Measurements from ENCODE around the gene MFAP2. TPM values are rescaled to one million over a fixed set of nuclear protein-coding genes. Genes with fewer than 3 reads are reported as not detected.

Gene MFAP2
- total and polyA plus RNA-seq, 2 of the 8 experiments (the other 6 are each of a cell fraction or from before 2014, with no cell fraction given), result 172 to 326 TPM

DNA sequence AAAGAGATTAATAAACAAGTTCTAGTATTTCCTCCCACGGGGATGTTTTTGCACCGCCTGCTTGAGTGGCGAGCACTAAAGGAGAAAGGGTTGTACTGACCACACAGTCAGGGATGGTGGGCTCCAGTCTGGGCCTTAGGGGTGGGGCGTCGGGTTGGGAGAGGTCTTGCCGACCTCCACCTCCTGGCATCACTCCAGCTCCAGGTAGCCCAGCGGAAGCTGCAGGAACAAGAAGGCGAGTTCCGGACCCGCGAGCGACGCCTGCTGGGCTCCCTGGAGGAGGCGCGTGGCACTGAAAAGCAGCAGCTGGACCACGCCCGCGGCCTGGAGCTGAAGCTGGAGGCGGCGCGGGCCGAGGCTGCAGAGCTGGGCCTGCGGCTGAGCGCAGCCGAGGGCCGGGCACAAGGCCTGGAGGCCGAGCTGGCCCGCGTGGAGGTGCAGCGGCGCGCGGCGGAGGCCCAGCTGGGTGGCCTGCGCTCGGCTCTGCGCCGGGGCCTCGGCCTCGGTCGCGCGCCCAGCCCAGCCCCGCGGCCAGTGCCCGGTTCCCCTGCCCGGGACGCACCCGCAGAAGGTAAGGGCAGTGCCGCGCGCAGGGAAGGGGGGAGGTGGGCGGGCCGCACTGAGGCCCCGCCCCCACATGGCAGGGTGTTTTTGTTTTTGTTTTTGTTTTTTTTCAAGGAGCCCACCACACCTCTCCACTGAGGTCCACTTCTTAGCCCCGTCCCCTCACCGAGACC lies 19.7 kb downstream of the MFAP2 start:
- H3K27me3 ChIP-seq (replicated peaks in 1 of 4; ENCODE audit: control insufficient read depth in 3 of 4, extremely low read depth in 1 of 4, insufficient read depth in 3 of 4, low read length in 3 of 4), result no peaks in the 10 kb centered on the region
- H2AFZ ChIP-seq (ENCODE audit: low read length), result no peak overlapping the region
- no peak overlapping the region for H3K4ac ChIP-seq (replicated peaks; ENCODE audit: insufficient read length, low read depth, low read length)
- H4K20me1 ChIP-seq (replicated peaks in 1 of 2; ENCODE audit: control insufficient read depth in 1 of 2, insufficient read depth in 2 of 2, low read length in 2 of 2), result peaks cover 0 to 5% of the 10 kb centered on the region in 2 experiments
- H2BK120ac ChIP-seq (replicated peaks; ENCODE audit: low read depth, low read length), result no peak overlapping the region
- 0 out of 2 replicates have a peak overlapping the region, but pooled peaks have one; percentile 62 for H4K8ac ChIP-seq (ENCODE audit: extremely low read depth, insufficient read depth, low read length)
- H3K4me2 ChIP-seq (ENCODE audit: insufficient read depth in 1 of 2, low read depth in 2 of 2, low read length in 2 of 2), result peak overlapping the region in 1 of 2 experiments; percentile 60; a peak in 2 of 4 replicates
- WGBS, 2 experiments (ENCODE audit: extremely low coverage in 1 of 2, insufficient coverage in 1 of 2, insufficient read length in 1 of 2, insufficient replicate concordance in 2 of 2, low coverage in 1 of 2, low lambda C conversion rate in 2 of 2, missing lambda C conversion rate in 1 of 2), result 8% methylated on average over 49 of the region's 57 CpGs; no CpG with 5 or more reads in 1 of the 2 experiments
- no peak overlapping the region for H2AK5ac ChIP-seq (ENCODE audit: low read depth, low read length)
- H3K23ac ChIP-seq (ENCODE audit: insufficient read length), result no peak overlapping the region
- POLR2A ChIA-PET (ENCODE audit: partially characterized antibody), result interaction anchor here (0.6 to 2.1 kb wide), 9 partner anchors 10 to 56 kb away, joined by 3 to 8 read pairs (median 3); partner anchors contain the start of gene MFAP2
- no peaks in the 10 kb centered on the region for H3K4me1 ChIP-seq (replicated peaks in 1 of 4; ENCODE audit: control insufficient read depth in 3 of 4, insufficient read depth in 4 of 4, low read length in 3 of 4)
- H2BK15ac ChIP-seq (ENCODE audit: low read length), result no peak overlapping the region
- DNase-seq (ENCODE audit: low read depth in 1 of 2, low spot score in 2 of 2) (peak; percentile 84 to 97), FAIRE-seq (peak; percentile 72)
- no peaks in the 10 kb centered on the region for H3K79me1 ChIP-seq (ENCODE audit: low read depth, low read length)
- H3K9ac ChIP-seq (replicated peaks in 1 of 4; ENCODE audit: extremely low read depth in 1 of 4, low read depth in 3 of 4, low read length in 3 of 4), result peak overlapping the region in 1 of 4 experiments; percentile 67; a peak in 3 of 7 replicates
- CTCF ChIA-PET (ENCODE audit: partially characterized antibody), result interaction anchor here (0.7 to 14.3 kb wide), 21 partner anchors 10 to 394 kb away, joined by 3 to 267 read pairs (median 4); partner anchors contain the start of genes CROCC and MFAP2
- H3K18ac ChIP-seq (ENCODE audit: extremely low read depth, low read length), result no peak overlapping the region
- no peak overlapping the region for H4K91ac ChIP-seq (replicated peaks; ENCODE audit: insufficient read length, low read length)
- H3K36me3 ChIP-seq (ENCODE audit: control insufficient read depth in 2 of 4, insufficient read depth in 4 of 4, low read length in 3 of 4), result peaks cover 4 to 20% (median 13%) of the 10 kb centered on the region in 4 experiments; a peak in 7 of 8 replicates
- H3K56ac ChIP-seq (replicated peaks; ENCODE audit: insufficient read length, low read depth, low read length), result no peak overlapping the region
- H2BK5ac ChIP-seq (ENCODE audit: low read depth, low read length), result no peak overlapping the region
- no peak overlapping the region for H2BK20ac ChIP-seq (ENCODE audit: low read length)
- H3K27ac ChIP-seq (ENCODE audit: low read depth, low read length), result no peak overlapping the region
- peak overlapping the region; percentile 5 to 46 (median 23); a peak in 7 of 8 replicates for H3K4me3 ChIP-seq (ENCODE audit: extremely low read depth in 1 of 4, insufficient read depth in 2 of 4, low read depth in 3 of 4, low read length in 4 of 4)
- no peaks in the 10 kb centered on the region for H3K9me3 ChIP-seq (ENCODE audit: insufficient read depth in 2 of 2, low read depth in 1 of 2, low read length in 1 of 2)
- H3K23me2 ChIP-seq (ENCODE audit: low read depth, low read length), result no peaks in the 10 kb centered on the region
- no peak overlapping the region for H4K5ac ChIP-seq (ENCODE audit: insufficient read length, low read depth, low read length)
- H3K79me2 ChIP-seq (ENCODE audit: control insufficient read depth in 1 of 2, insufficient read depth in 2 of 2, low read length in 2 of 2), result no peaks in the 10 kb centered on the region
- H3K14ac ChIP-seq (ENCODE audit: insufficient read length), result no peak overlapping the region
- no peak overlapping the region for H2BK12ac ChIP-seq (ENCODE audit: low read depth, low read length)
